Activated naive CD8-positive, alpha-beta T cell treated with anti-CD3 and anti-CD28 coated beads for 36 hours (primary cell): ENCODE measurements around the gene TTC3. TPM values are rescaled to one million over a fixed set of nuclear protein-coding genes. Genes with fewer than 3 reads are reported as not detected.
"Not testable (repeated sequence)": the region's sequence is repeated elsewhere in the genome, so short reads cannot be mapped to it uniquely, and the experiment has no call there.

Source experiments
- DNase-seq: peaks from one replicate; pipeline ENCODE4 v3.0.0; 2021
- H3K27ac Mint-ChIP-seq: one replicate; pipeline ENCODE4 v1.8.0; 2022; ENCODE audit warnings: mild to moderate bottlenecking, moderate library complexity, mixed read lengths
- H3K27me3 Mint-ChIP-seq: one replicate; pipeline ENCODE4 v1.8.0; 2022; ENCODE audit warnings: mild to moderate bottlenecking, mixed read lengths
- H3K36me3 Mint-ChIP-seq: one replicate; pipeline ENCODE4 v1.8.0; 2021; ENCODE audit warnings: mild to moderate bottlenecking, mixed read lengths
- H3K4me1 Mint-ChIP-seq: one replicate; pipeline ENCODE4 v1.8.0; 2021; ENCODE audit warnings: mixed read lengths
- H3K4me3 Mint-ChIP-seq: one replicate; pipeline ENCODE4 v1.8.0; 2022; ENCODE audit warnings: mild to moderate bottlenecking, moderate library complexity, mixed read lengths
- H3K9me3 Mint-ChIP-seq: one replicate; pipeline ENCODE4 v1.8.0; 2022; ENCODE audit warnings: mixed read lengths
- total RNA-seq, 2 experiments: library from RNA; stranded (reverse); gene quantifications; one replicate each; pipeline ENCODE4 v1.2.3, GENCODE V29; 2021

The TTC3 gene
- total RNA-seq, 2 experiments from 2014 or later, result 59.1 to 61.2 TPM

DNA sequence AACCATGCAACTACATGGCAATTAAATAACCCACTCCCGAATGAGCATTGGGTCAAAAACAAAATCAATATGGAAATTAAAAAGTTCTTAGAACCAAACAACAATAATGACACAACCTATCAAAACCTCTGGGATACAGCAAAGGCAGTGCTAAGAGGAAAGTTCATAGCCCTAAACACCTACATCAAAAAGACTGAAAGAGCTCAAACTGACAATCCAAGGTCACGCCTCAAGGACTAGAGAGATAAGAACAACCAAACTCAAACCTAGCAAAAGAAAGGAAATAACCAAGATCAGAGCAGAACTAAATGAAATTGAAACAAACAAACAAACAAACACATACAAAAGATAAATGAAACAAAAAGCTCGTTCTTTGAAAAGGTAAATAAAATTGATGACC lies 23.3 kb upstream of the TTC3 start:
- DNase-seq, H3K36me3 Mint-ChIP-seq, H3K9me3 Mint-ChIP-seq, H3K27me3 Mint-ChIP-seq, H3K27ac Mint-ChIP-seq, H3K4me3 Mint-ChIP-seq, H3K4me1 Mint-ChIP-seq: not testable (repeated sequence)

DNA sequence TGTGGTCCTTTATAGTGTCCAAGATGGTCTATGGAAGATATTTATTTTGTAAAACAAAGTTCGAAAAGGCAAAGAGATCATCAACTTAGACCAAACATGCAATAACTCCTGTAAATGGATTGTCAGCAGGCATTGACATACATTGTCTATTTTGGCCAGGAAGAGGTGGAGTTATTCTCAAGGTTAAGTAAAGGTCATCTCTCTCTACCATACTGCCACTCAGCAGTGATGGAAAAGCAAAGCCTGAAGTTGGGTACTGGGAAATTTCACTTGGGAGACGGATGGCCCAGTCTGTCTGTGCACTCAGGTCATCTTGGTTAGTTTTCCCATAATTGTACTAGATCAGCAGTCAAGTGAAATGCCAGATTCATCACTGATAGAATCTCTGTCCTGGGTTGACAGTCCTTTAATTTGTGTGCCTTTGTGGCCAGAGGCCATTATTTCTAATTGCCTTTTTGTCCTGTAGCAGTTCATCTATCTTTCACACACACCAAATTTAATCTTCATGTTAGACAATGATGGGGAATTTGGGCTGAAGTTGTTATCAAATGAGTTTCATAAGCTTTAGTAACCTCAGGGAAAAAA lies 17.7 kb upstream of the TTC3 start:
- Mint-ChIP-seq H3K9me3 (no peaks in the 10 kb centered on the region), H3K27ac (no peak overlapping the region), H3K4me1 (peaks cover 4% of the 10 kb centered on the region), H3K27me3 (peaks cover 3% of the 10 kb centered on the region), H3K4me3 (no peak overlapping the region), H3K36me3 (no peaks in the 10 kb centered on the region)
- DNase-seq, result no peak

DNA sequence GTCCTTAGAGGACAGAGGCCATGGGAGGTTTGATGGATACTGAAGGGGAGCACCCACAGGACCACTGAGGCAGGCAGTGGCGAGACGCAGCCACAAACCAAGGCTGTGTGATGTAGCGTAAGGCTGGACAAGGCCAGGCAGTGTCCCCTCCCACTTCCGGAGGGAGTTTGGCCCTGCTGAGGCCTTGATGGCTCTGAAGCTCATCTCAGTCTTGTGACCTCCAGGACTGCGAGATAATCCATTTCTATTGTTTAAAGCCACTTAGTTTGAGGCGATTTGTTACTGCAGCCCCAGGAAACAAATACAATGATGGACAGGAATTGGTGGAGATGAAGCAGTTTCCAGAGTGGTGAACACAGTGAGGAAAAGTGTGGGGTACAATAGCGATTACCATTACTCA lies 15.4 kb upstream of the TTC3 start:
- Mint-ChIP-seq H3K4me1 (peaks cover 4% of the 10 kb centered on the region), H3K27ac (no peak overlapping the region), H3K4me3 (no peak overlapping the region), H3K36me3 (no peaks in the 10 kb centered on the region), H3K9me3 (no peaks in the 10 kb centered on the region), H3K27me3 (peaks cover 3% of the 10 kb centered on the region)
- DNase-seq, result no peak

DNA sequence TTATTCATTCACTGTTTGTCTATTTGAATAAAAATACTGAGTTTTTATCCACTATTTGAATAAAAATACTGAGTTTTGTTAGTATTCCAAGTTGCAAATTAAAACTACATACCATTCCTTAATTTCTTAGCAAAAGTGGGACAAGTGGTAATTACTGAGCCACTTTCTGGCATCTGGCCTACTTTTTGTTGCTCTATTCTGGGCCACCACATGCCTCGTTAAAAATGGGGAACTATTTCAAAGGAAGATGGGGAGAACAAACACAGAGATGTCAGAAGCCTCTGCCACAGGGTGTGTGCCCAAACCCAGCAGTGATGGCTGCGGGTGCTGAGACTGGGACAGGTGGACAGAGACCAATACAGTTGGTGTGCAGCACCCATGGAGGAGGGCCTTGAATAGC lies 14.8 kb upstream of the TTC3 start:
- Mint-ChIP-seq H3K27ac (no peak overlapping the region), H3K36me3 (no peaks in the 10 kb centered on the region), H3K27me3 (peaks cover 3% of the 10 kb centered on the region), H3K4me1 (peaks cover 4% of the 10 kb centered on the region), H3K4me3 (no peak overlapping the region), H3K9me3 (no peaks in the 10 kb centered on the region)
- no peak for DNase-seq

DNA sequence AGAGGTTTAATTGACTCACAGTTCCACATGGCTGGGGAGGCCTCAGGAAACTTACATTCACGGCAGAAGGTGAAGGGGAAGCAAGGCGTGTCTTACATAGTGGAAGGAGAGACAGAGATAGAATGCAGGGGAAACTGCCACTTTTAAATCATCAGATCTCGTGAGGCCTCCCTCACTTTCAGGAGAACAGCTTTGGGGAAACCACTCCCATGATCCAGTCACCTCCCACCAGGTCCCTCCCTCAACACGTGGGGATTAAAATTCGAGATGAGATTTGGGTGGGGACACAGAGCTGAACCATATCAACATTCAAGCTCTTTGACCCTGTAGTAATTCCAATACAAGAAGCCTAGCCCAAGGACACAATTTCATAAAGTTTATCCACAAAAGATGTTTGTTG lies 13.9 kb upstream of the TTC3 start:
- H3K4me1 Mint-ChIP-seq, result peaks cover 4% of the 10 kb centered on the region
- no peak overlapping the region for H3K4me3 Mint-ChIP-seq
- H3K36me3 Mint-ChIP-seq, result no peaks in the 10 kb centered on the region
- no peaks in the 10 kb centered on the region for H3K9me3 Mint-ChIP-seq
- no peak for DNase-seq
- no peak overlapping the region for H3K27ac Mint-ChIP-seq
- peaks cover 3% of the 10 kb centered on the region for H3K27me3 Mint-ChIP-seq

DNA sequence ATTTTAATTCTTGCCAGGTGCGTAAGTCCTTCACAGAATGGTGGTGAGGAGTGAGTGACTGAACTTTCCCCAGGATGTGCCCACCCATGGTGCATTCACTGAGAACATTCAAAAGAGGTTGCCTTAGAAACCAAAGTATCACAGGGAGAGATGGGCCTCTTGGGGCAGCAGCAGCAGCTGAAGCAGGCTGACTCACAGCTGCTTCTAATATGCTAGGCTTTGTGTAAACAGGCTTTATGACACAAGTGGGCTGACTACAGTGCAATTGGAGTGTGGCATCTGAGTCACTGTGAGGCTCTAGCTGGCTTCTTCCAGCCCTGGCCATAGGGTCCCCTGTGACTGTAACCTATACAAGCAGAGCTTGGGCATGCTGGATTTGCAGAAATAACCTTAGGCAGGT lies 12.8 kb upstream of the TTC3 start:
- no peaks in the 10 kb centered on the region for H3K9me3 Mint-ChIP-seq
- peak; percentile 28 for DNase-seq
- H3K4me1 Mint-ChIP-seq, result peaks cover 4% of the 10 kb centered on the region

DNA sequence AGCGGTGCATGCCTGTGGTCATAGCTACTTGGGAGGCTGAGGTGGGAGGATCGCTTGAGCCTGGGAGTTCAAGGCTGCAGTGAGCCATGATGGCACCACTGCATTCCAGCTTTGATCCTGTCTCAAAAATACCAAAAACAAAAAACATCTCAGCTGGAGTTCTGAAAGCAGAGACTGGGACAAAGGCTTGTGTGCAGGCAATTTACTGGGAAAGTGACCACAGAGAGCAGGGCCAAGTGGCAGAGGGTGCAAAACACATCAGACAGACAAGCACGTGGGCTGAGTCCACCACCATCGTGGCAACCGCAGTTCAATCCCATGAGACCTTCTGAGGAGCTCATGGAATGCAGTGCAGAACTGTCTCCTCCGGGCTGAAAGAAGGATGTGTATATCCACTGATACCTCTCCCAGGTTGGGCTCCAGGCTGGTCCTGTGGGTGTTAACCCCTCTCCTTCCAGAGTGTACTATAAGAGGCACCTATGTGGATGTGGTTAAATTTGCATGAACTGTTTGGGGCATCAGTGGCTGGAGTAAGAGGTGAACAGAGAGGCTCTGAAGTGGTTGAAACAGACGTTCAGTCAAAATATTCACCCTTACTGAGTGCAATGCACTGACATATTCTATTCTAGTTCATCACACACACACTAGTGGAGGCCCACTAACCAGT lies 11.0 kb upstream of the TTC3 start:
- no peak for DNase-seq
- Mint-ChIP-seq H3K4me3 (no peak overlapping the region), H3K27ac (no peak overlapping the region), H3K27me3 (no peaks in the 10 kb centered on the region), H3K4me1 (peaks cover 4% of the 10 kb centered on the region), H3K36me3 (peaks cover 2% of the 10 kb centered on the region), H3K9me3 (no peaks in the 10 kb centered on the region)

More for the DNA sequence above, 12.8 kb upstream of the TTC3 start:
- H3K36me3 Mint-ChIP-seq, result peaks cover 2% of the 10 kb centered on the region
- H3K27me3 Mint-ChIP-seq, result no peaks in the 10 kb centered on the region
- H3K4me3 Mint-ChIP-seq, result no peak overlapping the region
- H3K27ac Mint-ChIP-seq, result no peak overlapping the region

DNA sequence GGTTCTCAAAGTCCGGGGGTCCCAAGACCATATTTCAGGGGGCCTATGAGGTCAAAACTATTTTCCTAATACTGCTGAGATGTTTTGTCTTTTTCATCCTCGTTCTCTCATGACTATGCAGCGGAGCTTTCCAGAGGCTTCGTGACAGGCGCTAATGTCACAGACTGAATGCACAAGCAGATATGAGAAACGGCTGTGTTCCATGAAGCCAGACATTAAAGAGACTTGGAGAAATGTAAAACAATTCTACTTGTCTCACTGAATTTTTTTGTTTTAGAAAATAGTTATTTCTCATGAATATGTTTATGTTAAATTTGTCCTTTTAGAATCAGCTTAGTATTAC lies 10.5 kb upstream of the TTC3 start:
- no peak overlapping the region for H3K4me3 Mint-ChIP-seq
- H3K4me1 Mint-ChIP-seq, result peaks cover 4% of the 10 kb centered on the region
- no peak overlapping the region for H3K27ac Mint-ChIP-seq
- H3K27me3 Mint-ChIP-seq, result no peaks in the 10 kb centered on the region
- H3K9me3 Mint-ChIP-seq, result no peaks in the 10 kb centered on the region
- peaks cover 3% of the 10 kb centered on the region for H3K36me3 Mint-ChIP-seq
- DNase-seq, result no peak

DNA sequence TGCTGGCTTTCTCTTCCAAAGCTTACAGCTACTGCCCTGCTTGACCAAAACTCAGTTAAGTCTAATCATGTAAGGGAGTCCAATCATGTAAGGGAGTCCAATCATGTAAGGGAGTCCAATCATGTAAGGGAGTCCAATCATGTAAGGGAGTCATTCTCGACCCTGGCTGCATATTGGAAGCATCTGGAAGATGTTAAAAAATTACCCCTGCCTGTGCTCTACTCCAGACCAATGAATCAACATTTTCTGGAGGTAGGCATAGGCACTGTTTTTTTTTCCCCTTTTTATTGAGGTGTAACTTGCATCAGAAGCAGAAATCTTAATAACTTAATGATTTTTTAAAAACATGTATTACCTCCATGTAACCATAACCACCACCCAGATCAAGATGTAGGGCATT lies 9.6 kb upstream of the TTC3 start:
- Mint-ChIP-seq H3K9me3 (no peaks in the 10 kb centered on the region), H3K27ac (no peak overlapping the region), H3K27me3 (no peaks in the 10 kb centered on the region), H3K4me1 (peaks cover 4% of the 10 kb centered on the region), H3K4me3 (no peak overlapping the region), H3K36me3 (peaks cover 7% of the 10 kb centered on the region)
- DNase-seq, result no peak

DNA sequence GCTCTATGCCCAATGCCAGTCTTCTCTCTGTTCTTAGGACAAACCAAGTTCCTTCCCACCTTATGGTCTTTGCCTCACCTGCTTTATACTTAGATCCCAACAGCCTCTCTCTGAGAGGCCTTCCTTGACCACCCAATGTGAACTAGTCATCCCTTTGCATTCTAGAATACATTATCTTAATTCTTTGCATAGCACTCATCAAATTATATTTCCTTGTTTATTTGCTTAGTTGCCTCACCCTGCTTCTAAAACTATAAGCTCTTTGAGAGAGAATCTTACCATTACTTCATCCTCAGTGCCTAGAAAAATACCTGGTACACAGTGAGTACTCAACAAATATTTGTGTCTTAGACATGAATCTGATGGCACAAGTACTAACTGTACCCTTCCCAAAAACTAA lies 8.2 kb upstream of the TTC3 start:
- peaks cover 16% of the 10 kb centered on the region for H3K36me3 Mint-ChIP-seq
- no peaks in the 10 kb centered on the region for H3K9me3 Mint-ChIP-seq
- H3K4me1 Mint-ChIP-seq, result peaks cover 3% of the 10 kb centered on the region
- H3K27me3 Mint-ChIP-seq, result no peaks in the 10 kb centered on the region
- H3K4me3 Mint-ChIP-seq, result no peak overlapping the region
- DNase-seq, result no peak
- no peak overlapping the region for H3K27ac Mint-ChIP-seq

DNA sequence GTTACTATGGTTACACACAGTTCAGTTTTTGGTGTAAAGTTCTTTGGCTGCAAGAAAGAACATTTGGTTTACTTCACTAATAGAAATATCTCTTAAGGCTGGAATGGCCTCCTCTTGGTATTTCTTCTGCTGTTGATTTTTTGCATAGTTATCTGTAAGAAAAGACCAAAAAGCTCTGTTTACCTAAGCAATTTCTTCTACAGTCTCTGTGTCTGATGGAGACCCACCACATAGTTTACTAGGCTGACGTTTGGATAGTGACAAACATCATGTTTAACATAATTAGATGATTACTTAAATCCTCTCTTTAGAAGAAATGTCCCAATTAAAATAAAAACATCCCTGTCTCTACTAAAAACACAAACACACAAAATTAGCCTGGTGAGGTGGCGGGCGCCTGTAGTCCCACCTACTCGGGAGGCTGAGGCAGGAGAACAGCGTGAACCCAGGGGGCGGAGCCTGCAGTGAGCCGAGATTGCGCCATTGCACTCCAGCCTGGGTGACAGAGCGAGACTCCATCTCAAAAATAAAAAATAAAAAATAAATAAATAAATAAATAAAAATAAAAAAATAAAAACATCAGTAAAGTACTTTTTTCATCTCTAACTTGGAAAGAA lies 7.4 kb upstream of the TTC3 start:
- Mint-ChIP-seq H3K4me1 (peaks cover 6% of the 10 kb centered on the region), H3K4me3 (no peak overlapping the region), H3K27me3 (no peaks in the 10 kb centered on the region), H3K27ac (no peak overlapping the region), H3K9me3 (no peaks in the 10 kb centered on the region), H3K36me3 (peaks cover 23% of the 10 kb centered on the region)
- no peak for DNase-seq

DNA sequence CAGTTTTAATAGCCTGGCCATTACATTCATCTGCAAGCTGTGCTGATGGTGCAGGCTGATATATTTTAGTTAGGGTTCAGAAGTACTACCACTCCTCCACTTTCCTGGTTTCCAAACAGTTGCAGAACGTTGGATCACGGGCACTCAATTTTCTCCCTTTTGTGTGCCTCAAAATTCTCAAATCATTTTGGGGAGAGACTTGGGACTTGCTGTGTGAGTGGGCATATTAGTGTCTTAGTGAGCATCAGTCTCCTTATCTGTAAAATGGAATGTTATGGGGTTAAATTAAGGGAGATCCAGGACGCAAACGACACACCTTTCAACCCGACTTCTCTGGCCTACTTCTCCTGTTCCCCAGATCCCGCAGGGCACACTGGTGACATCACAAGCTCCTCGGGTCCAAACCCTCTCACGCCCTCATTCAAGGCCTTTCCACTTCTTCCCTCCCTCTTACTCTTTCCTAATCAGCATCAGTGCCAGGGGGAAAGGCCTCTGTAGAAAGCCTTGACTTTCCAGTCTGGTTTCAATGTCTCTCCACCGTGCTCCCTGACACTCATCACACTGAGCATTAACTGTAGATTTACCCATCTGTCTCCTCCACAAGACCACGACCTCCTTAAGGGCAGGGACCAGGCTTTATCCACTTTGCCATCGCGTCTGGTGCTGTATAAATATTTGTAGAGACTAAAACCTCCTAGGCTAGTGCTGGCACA lies 1.3 kb upstream of the TTC3 start:
- Mint-ChIP-seq H3K9me3 (no peaks in the 10 kb centered on the region), H3K27me3 (no peaks in the 10 kb centered on the region), H3K4me1 (peaks cover 29% of the 10 kb centered on the region), H3K27ac (peak overlapping the region; percentile 93), H3K4me3 (peak overlapping the region; percentile 84), H3K36me3 (peaks cover 39% of the 10 kb centered on the region)
- no peak for DNase-seq

DNA sequence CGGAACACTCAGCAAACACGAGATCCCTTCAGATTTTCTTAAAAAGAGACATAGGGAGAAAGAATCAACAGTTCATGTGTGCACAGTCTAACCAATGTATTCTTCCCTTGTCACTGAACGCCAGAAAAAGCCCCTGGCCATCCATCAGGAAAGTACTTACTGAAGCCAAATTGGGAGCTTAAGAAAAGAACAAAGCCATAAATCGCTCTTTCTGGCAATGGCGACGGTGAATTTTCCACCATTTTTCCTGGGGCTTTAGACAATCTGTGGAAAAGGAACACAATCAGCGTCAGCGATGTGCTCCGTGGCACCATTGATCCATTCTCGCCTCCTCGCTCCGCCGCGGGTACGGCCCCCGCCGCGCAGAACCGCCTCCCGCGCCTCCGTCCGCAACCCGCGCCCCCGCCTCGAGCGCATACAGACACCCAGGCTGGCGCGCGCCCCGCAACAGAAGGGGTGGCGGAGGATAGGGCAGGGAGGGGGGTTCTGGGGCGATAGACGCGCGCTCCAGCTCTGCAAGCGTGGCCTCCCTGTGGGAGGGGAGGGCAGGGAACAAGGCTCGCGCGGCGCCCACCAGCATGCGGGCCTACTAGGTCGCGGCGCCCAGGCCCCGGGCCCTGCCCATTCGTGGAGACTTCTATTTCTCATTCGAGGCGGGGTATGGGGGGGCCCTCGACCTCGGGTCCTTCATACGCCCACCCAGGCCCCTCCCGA lies 623 bp upstream of the TTC3 start:
- H3K27me3 Mint-ChIP-seq, result no peaks in the 10 kb centered on the region
- H3K9me3 Mint-ChIP-seq, result no peaks in the 10 kb centered on the region
- DNase-seq, result peak; percentile 76
- H3K27ac Mint-ChIP-seq, result peak overlapping the region; percentile 93
- H3K4me3 Mint-ChIP-seq, result peak overlapping the region; percentile 84
- H3K36me3 Mint-ChIP-seq, result peaks cover 39% of the 10 kb centered on the region
- peaks cover 33% of the 10 kb centered on the region for H3K4me1 Mint-ChIP-seq

DNA sequence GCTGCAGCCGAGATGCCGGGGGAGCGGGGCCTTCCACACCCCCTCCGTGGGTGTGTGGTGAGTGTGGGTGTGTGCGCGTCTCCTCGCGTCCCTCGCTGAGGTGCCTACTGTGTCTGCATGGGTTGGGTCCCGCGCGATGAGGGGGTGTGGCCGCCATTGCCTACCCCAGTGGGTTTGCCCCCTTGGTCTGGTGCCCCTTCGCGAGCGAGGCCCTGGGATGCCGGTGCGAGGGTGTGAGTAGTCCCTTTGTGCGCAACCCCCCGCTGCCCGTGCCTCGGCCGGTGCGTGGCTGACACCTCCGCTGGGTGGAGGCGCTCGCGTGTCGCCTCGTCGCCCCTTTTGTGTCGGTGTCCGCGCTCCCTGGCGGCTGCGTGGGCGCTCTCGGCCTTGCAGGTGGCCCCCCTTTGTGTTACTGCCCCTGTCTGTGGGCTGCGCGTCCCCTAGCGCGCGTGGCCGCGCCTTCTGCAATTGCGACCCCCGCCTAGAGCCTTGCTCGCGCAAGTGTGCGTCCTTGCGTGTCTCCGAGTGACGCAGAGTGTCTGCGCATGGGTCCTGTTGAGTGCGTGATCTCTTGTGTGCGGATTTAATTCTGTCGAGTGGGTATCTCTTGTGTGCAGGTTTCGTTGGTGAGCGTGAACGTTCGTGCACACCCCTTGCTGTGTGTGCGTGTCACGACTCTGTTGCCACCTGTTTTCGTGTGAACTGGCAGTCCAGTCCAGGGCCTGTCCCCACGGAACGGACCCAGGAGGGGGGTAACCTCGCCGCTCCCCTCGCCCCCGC lies 553 bp downstream of the TTC3 start:
- peaks cover 39% of the 10 kb centered on the region for H3K36me3 Mint-ChIP-seq
- DNase-seq, result peak; percentile 63
- H3K4me3 Mint-ChIP-seq, result peak overlapping the region; percentile 87
- no peaks in the 10 kb centered on the region for H3K27me3 Mint-ChIP-seq
- H3K27ac Mint-ChIP-seq, result peak overlapping the region; percentile 88
- peaks cover under 1% of the 10 kb centered on the region for H3K9me3 Mint-ChIP-seq
- peaks cover 41% of the 10 kb centered on the region for H3K4me1 Mint-ChIP-seq
